SH-SY5Y (cell line): ENCODE results near the gene KRTAP5-1.

Source experiments
- GATA2 ChIP-seq: IDR thresholded peaks from 2 replicates; pipeline ENCODE4 v1.6.1; 2011; ENCODE audit warnings: mild to moderate bottlenecking, low read depth, low read length
- GATA3 ChIP-seq: IDR thresholded peaks from 2 replicates; pipeline ENCODE4 v1.6.1; 2011; ENCODE audit warnings: low read depth, mild to moderate bottlenecking, low read length, moderate library complexity

KRTAP5-1 gene

GRCh38 chr11:1572197-1573076 lies 12.6 kb downstream of the KRTAP5-1 start, which contains the start of gene DUSP8:
Gene DUSP8 (minus strand): TSS chr11:1572271. CDS start chr11:1565826, 6,445 bp downstream.
- TF ChIP-seq GATA2 (no peak), GATA3 (no peak)

GRCh38 chr11:1571760-1572196 lies 13.3 kb downstream of the KRTAP5-1 start:
- TF ChIP-seq GATA2 = no peak
- TF ChIP-seq GATA3 = no peak

GRCh38 chr11:1570896-1571759 lies 14.0 kb downstream of the KRTAP5-1 start:
- TF ChIP-seq GATA2 (no peak), GATA3 (no peak)

GRCh38 chr11:1570531-1570895 lies 14.6 kb downstream of the KRTAP5-1 start:
- TF ChIP-seq GATA2 (no peak), GATA3 (no peak)

- no peak for TF ChIP-seq GATA2
- TF ChIP-seq GATA3 = no peak
Observed at GRCh38 chr11:1570001-1570453, 15.1 kb downstream of the KRTAP5-1 start.

GRCh38 chr11:1569251-1569780 lies 15.8 kb downstream of the KRTAP5-1 start:
- no peak for TF ChIP-seq GATA3
- no peak for TF ChIP-seq GATA2

- no peak for TF ChIP-seq GATA3
- no peak for TF ChIP-seq GATA2
Observed at GRCh38 chr11:1568441-1568911, 16.6 kb downstream of the KRTAP5-1 start.

- TF ChIP-seq GATA3 = no peak
- TF ChIP-seq GATA2 = no peak
Observed at GRCh38 chr11:1567721-1568100, 17.4 kb downstream of the KRTAP5-1 start.

GRCh38 chr11:1567052-1567720 lies 17.9 kb downstream of the KRTAP5-1 start:
- TF ChIP-seq GATA3 = no peak
- TF ChIP-seq GATA2 = no peak

- TF ChIP-seq GATA2 = no peak
- TF ChIP-seq GATA3 = no peak
Observed at GRCh38 chr11:1566381-1567051, 18.6 kb downstream of the KRTAP5-1 start.

GRCh38 chr11:1565904-1566247 lies 19.2 kb downstream of the KRTAP5-1 start:
- TF ChIP-seq GATA3 = no peak
- no peak for TF ChIP-seq GATA2

- no peak for TF ChIP-seq GATA3
- TF ChIP-seq GATA2 = no peak
Observed at GRCh38 chr11:1565173-1565903, 19.7 kb downstream of the KRTAP5-1 start.

- no peak for TF ChIP-seq GATA2
- no peak for TF ChIP-seq GATA3
Observed at GRCh38 chr11:1564535-1565172, 20.4 kb downstream of the KRTAP5-1 start.
